ENCODE results near the gene TARM1.

DNA sequence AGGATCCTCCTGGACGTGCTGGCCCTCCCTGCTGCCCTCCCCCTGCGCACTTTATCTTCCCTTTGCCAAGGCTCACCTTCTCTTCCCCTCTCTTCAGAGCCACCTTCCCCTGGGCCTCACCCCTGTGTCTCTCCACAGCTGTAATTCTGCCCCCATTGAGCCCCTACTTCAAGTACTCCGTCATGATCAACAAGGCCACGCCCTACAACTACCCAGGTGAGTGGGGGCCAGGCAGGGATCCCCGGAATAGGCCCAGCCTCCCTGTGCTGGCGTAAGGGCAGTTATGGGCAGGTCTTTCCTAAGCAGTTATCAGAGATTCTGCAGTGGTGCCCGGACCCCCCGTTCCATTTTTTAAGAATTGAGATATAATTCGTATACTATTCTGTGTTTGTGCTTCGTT is 24.6 kb upstream of the TARM1 start:
- TF ChIP-seq, protein P1, sequence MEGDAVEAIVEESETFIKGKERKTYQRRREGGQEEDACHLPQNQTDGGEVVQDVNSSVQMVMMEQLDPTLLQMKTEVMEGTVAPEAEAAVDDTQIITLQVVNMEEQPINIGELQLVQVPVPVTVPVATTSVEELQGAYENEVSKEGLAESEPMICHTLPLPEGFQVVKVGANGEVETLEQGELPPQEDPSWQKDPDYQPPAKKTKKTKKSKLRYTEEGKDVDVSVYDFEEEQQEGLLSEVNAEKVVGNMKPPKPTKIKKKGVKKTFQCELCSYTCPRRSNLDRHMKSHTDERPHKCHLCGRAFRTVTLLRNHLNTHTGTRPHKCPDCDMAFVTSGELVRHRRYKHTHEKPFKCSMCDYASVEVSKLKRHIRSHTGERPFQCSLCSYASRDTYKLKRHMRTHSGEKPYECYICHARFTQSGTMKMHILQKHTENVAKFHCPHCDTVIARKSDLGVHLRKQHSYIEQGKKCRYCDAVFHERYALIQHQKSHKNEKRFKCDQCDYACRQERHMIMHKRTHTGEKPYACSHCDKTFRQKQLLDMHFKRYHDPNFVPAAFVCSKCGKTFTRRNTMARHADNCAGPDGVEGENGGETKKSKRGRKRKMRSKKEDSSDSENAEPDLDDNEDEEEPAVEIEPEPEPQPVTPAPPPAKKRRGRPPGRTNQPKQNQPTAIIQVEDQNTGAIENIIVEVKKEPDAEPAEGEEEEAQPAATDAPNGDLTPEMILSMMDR (IDR thresholded peaks at IDR 0.05), result no peak
- TF ChIP-seq EZH2 (IDR thresholded peaks at IDR 0.05) (no peak), EZH2phosphoT487 (IDR thresholded peaks at IDR 0.05) (no peak)

Measured in neural progenitor cell (in vitro differentiated cells).